ENCODE measurements around the gene WDR76.

WDR76 gene

DNA sequence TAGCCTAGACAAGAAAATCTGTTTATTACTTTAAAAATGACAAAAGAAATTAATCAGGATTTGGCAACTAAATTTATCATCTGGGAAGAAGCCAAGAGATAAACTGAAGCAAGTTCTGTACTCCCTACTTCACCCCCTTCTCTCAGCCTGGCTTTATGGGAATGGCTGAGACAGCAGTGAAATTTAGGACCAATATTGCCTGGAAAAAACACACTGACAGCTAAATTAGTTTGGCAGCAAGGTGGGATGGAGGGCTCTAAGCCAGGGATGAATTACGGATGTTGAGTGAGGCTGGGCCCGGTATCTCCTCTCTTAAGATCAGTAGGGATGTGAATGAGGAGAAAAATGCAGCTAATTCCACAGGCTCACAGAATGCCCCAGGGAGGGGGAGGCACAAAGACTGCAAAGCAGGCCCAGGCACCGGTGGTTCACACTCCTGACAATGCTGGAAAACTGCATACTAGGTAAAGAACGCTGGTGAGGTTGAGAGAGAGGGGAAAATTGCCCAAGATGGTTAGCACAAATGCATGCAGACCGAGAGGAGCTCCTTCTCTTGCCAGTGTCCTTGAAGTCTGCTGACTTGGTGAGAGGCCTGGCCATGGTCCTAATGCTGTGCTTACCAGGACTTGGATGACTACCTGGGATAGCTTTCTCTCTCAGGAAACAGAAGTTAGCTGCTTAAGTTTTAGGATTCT is 89.0 kb downstream of the WDR76 start:
- no peak for DNase-seq

DNA sequence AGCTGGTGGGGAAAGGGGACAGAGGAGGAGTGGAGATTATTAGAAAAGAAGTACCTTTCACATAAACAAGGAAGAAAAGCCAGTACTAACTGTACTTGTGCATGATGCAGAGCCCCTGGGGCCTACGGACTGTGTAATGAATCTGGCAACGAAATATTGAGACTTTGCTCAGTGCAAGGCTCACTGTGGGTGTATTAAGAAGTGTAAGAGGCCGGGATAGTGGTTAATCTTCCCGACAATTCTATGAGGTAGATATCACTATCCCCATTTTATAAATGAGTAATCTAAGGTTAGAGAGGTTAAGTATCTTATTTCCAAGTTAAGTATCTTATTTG is 89.5 kb downstream of the WDR76 start:
- no peak for DNase-seq
